Gastroesophageal sphincter (tissue), 4 donors: Measurements from ENCODE around the gene ATP6V0C. TPM values are rescaled to one million over a fixed set of nuclear protein-coding genes. Genes with fewer than 3 reads are reported as not detected.

Experiments used
- ATAC-seq: fragments of 150-250 bp; one replicate; pipeline ENCODE4 v1.9.1; 2016; ENCODE audit warnings: mild to moderate bottlenecking, moderate library complexity
- H3K27ac ChIP-seq, 4 donors: fragments of 200-600 bp; sonication (generic) in 3 of 4; 1 replicate in 3 of 4; 2 replicates in 1 of 4; pipeline ENCODE4 v1.5.1; 2016 to 2019
- H3K27me3 ChIP-seq: fragments of 200-600 bp; sonication (generic); one replicate; pipeline ENCODE4 v1.5.1; 2019
- H3K36me3 ChIP-seq, 2 donors: fragments of 200-600 bp; sonication (generic); one replicate each; pipeline ENCODE4 v1.5.1; 2019; ENCODE audit warnings: control low read depth in 1 of 2
- H3K4me1 ChIP-seq, 3 donors: fragments of 200-600 bp; sonication (generic); 1 replicate in 2 of 3; 2 replicates in 1 of 3; pipeline ENCODE4 v1.5.1; 2016 to 2019; ENCODE audit warnings: control low read depth in 2 of 3
- H3K4me3 ChIP-seq, 2 donors: fragments of 200-600 bp; sonication (generic); one replicate each; pipeline ENCODE4 v1.5.1; 2019; ENCODE audit warnings: mild to moderate bottlenecking in 1 of 2, moderate library complexity in 1 of 2
- H3K9me3 ChIP-seq, 3 donors: fragments of 200-600 bp; sonication (generic); one replicate each; pipeline ENCODE4 v1.5.1; 2017 to 2019; ENCODE audit warnings: control low read depth in 2 of 3
- EP300 ChIP-seq: sonication (generic); formaldehyde crosslinking; IDR thresholded peaks from one replicate; pipeline ENCODE4 v1.6.1; 2017; ENCODE audit warnings: antibody characterized with exemption, mild to moderate bottlenecking
- POLR2A ChIP-seq, 2 donors: fragments of 450-650 bp; IDR thresholded peaks; one replicate each; pipeline ENCODE4 v1.6.1; 2017; ENCODE audit warnings: antibody characterized with exemption in 2 of 2, mild to moderate bottlenecking in 2 of 2, moderate library complexity in 1 of 2
- POLR2AphosphoS5 ChIP-seq: sonication (generic); formaldehyde crosslinking; IDR thresholded peaks from one replicate; pipeline ENCODE4 v1.6.1; 2017; ENCODE audit warnings: antibody characterized with exemption
- WGBS, 2 donors: methylation state at CpG; one replicate each; pipeline ENCODE4 v1.1.5; 2018; ENCODE audit warnings: low coverage in 1 of 2; 5-methylcytosine and 5-hydroxymethylcytosine counted together
- total RNA-seq, 4 donors: library from RNA; depleted of rRNA; stranded (reverse); fragments of >200 nt; gene quantifications; one replicate each; pipeline ENCODE4 v1.1.0, GENCODE V29; 2016
- TF ChIP-seq, protein P1 (sequence below), 4 experiments: fragments of 200-600 bp in 2 of 4; fragments of 450-650 bp in 2 of 4; sonication (generic) in 1 of 4; IDR thresholded peaks; one replicate each; pipeline ENCODE4 v1.5.1; 2017 to 2019; ENCODE audit warnings: antibody characterized with exemption in 4 of 4, mild to moderate bottlenecking in 2 of 4, moderate library complexity in 2 of 4

ATP6V0C gene
- total RNA-seq, 4 donors from 2014 or later: 37.5 to 62.2 (median 50.9) TPM

DNA sequence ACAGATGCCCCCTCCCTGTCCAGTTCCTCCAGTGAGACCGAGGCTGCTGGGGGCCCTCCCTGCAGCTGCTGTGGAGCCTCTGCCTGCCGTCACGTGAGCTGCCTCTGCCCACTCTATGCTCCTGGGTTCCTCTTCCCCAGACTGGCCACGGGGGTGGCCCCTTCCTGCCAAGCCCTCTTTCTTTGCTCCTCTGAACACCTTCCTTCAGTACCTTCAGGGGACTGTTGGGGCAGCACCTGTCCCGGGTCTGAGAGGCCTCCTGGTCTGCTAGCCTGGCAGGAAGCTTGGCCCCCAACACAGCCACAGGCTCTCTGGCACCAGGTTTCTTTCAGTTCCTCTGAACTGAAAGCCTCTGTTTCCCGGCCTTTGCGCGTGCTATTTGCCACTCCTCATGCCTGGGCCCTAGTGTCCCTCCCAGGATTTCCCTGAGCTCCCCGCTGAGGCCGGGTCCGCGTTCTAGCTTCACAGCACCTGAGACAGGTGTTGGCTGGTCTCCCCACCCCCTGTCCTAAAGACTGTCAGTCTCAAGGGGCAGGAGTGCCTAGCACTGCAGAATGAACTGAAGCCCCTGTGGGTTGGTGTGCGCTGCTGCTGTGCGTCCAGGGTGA, 6.6 kb upstream of the ATP6V0C start:
- H3K27me3 ChIP-seq: no peaks in the 10 kb centered on the region
- H3K4me1 ChIP-seq: peaks cover 0 to 24% (median 6%) of the 10 kb centered on the region in 3 donors
- H3K27ac ChIP-seq: peak overlapping the region in 3 of 4 donors; percentile 17 to 49 (median 37)
- peaks cover 0 to 7% of the 10 kb centered on the region in 2 donors for H3K36me3 ChIP-seq
- WGBS, 2 donors: 60 to 71% methylated on average over 1 to 4 of the region's 14 CpGs
- TF ChIP-seq EP300 (no peak), POLR2A (IDR thresholded peaks at IDR 0.05) (no peak), POLR2AphosphoS5 (no peak)
- TF ChIP-seq, protein P1, sequence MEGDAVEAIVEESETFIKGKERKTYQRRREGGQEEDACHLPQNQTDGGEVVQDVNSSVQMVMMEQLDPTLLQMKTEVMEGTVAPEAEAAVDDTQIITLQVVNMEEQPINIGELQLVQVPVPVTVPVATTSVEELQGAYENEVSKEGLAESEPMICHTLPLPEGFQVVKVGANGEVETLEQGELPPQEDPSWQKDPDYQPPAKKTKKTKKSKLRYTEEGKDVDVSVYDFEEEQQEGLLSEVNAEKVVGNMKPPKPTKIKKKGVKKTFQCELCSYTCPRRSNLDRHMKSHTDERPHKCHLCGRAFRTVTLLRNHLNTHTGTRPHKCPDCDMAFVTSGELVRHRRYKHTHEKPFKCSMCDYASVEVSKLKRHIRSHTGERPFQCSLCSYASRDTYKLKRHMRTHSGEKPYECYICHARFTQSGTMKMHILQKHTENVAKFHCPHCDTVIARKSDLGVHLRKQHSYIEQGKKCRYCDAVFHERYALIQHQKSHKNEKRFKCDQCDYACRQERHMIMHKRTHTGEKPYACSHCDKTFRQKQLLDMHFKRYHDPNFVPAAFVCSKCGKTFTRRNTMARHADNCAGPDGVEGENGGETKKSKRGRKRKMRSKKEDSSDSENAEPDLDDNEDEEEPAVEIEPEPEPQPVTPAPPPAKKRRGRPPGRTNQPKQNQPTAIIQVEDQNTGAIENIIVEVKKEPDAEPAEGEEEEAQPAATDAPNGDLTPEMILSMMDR (IDR thresholded peaks at IDR 0.05): no peak
- peak; percentile 26 for ATAC-seq
- no peaks in the 10 kb centered on the region for H3K9me3 ChIP-seq
- no peak overlapping the region for H3K4me3 ChIP-seq

DNA sequence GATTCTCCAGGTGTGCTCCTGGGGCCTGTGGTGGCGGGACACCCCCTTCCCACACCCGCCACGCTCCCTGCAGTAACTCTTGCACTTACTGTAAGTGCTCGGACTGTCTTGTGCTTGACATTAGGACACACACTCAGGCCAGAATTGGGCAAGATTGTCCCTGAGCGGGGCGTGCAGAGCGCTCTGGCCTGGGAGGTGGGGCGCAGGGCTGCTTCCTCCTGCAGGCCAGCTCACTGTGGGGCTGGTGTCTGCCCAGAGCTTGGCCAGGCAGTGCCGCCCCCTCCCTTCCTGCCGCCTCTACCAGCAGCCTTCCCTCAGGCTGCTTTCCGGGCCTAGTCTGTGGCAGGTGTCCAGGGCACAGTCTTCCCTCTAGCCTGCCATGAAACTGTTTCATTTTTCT, 6.1 kb upstream of the ATP6V0C start:
- Histone ChIP-seq H3K4me1 (peaks cover 0 to 24% (median 6%) of the 10 kb centered on the region in 3 donors), H3K27me3 (no peaks in the 10 kb centered on the region), H3K36me3 (peaks cover 0 to 7% of the 10 kb centered on the region in 2 donors), H3K4me3 (no peak overlapping the region), H3K9me3 (no peaks in the 10 kb centered on the region), H3K27ac (peak overlapping the region in 3 of 4 donors; percentile 17 to 49 (median 37))
- peak; percentile 44 for ATAC-seq
- WGBS, 2 donors: 83 to 92% methylated on average over 3 to 7 of the region's 11 CpGs
- no peak for TF ChIP-seq POLR2AphosphoS5
- TF ChIP-seq, protein P1 (IDR thresholded peaks at IDR 0.05): no peak
- no peak for TF ChIP-seq EP300
- TF ChIP-seq POLR2A (IDR thresholded peaks at IDR 0.05): no peak

DNA sequence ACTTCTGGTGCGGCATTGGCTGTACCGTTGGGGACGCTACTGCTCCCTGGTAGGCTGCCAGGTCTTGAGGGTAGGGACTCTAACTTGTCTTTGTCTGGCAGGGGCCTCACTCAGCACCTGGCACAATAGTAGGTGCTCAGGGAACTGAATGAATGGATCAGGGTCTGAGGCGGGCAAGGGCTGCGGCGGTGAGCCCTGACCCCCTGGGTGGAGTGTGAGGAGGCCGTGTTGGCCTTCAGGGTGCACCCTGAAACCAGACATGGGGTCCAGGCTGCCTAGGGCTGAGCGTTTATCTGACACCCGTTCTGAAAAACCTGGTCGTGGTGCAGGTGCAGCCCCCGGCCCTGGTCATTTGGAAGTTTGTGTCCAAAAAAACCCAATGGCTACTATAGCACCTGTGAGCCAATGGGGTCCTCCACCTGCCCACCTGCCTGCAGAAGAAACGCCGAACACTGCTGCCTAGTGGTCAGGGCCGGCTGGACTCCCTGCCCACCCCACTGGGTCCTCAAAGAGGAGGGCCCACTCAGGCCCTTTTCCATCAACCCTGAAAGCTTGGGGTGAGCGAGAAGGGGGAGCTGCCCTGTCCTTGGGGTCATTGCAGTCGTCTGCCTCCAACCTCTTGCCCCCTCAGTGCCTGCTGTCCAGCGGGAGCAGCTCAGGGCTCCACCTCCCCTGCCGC, 4.9 kb upstream of the ATP6V0C start:
- no peaks in the 10 kb centered on the region for H3K27me3 ChIP-seq
- H3K27ac ChIP-seq: peak overlapping the region in 1 of 4 donors; percentile 24
- WGBS, 2 donors: 82% methylated on average over 3 of the region's 18 CpGs; no CpG with 5 or more reads in 1 of the 2 donors
- no peak for ATAC-seq
- no peak overlapping the region for H3K4me3 ChIP-seq
- H3K4me1 ChIP-seq: peaks cover 0 to 27% (median 12%) of the 10 kb centered on the region in 3 donors
- no peaks in the 10 kb centered on the region for H3K9me3 ChIP-seq
- peaks cover 0 to 7% of the 10 kb centered on the region in 2 donors for H3K36me3 ChIP-seq
- no peak for TF ChIP-seq EP300

DNA sequence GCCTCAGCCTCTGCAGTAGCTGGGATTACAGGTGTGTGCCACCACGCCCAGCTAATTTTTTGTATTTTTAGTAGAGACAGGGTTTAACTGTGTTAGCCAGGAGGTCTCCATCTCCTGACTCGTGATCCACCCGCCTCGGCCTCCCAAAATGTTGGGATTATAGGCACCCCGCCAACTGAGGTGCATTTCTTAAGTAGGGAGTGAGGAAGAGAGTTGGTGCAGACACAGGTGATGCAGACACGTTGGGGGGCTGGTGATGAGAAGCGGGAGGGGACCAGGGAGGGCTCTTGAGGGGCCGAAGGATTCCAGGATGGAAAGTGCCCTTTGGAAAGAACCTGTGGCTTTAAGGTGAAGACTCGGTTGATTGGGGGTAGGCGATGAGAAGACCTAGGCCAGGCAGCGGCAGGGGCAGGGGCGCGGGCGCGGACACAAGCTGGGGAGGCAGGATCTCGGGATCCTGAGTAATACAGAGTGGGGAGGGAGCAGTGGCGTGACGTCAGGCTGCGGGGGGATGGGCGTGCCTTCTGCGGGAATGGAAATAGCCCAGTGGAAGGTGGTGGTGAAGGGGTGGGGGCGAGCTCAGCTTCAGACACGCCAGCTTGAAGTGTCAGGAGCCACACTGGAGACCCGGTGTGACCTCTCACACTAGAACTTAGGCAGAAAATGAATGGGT, 2.5 kb upstream of the ATP6V0C start:
- peak overlapping the region in 3 of 4 donors; percentile 7 to 98 (median 35) for H3K27ac ChIP-seq

DNA sequence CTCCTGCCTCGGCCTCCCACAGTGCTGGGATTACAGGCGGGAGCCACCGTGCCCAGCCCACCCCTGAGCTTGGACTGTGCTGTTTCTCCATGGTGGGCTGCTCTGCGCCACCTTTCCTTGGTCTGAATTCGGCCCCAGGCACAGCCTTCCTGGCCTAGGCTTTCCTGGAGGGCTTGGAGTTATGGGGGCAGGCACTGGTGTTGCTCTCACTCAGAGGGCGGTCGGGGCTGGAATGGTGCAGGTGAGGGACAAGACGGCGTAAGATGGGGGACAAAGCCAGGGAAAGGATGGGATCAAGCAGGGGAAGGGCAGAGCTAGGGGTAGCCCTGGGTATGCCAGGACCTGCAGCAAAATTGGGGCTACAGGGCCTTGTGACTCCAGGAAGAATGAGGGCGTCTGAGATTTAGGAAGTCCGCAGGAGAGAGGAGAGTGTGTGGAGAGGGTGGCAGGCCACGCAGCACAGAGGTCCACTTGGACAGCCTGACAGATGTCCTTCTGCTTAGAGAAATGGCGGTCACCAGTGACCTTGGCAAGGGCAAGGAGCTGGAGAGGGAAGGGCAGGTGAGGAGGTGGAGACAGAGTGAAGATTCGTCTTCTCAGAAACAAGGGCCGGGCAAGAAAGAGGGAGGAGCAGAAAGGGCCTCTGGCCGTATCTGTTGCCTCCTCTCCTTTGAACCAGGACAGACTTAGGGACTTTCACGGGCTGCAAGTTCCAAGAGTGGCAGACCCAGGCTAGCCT, 1.6 kb upstream of the ATP6V0C start:
- WGBS, 2 donors: 90 to 93% methylated on average over 3 to 7 of the region's 17 CpGs
- H3K4me1 ChIP-seq: peaks cover 0 to 51% (median 36%) of the 10 kb centered on the region in 3 donors
- peaks cover 0 to 2% of the 10 kb centered on the region in 2 donors for H3K36me3 ChIP-seq
- H3K27ac ChIP-seq: peak overlapping the region in 3 of 4 donors; percentile 96 to 98 (median 97)
- no peak for ATAC-seq
- TF ChIP-seq POLR2AphosphoS5: no peak
- TF ChIP-seq EP300: no peak
- TF ChIP-seq, protein P1 (IDR thresholded peaks at IDR 0.05): no peak
- TF ChIP-seq POLR2A (IDR thresholded peaks at IDR 0.05): no peak
- no peaks in the 10 kb centered on the region for H3K9me3 ChIP-seq
- H3K27me3 ChIP-seq: no peaks in the 10 kb centered on the region
- H3K4me3 ChIP-seq: no peak overlapping the region

More for the DNA sequence above, 2.5 kb upstream of the ATP6V0C start:
- TF ChIP-seq POLR2AphosphoS5: peak; percentile 22
- no peak for TF ChIP-seq EP300
- ATAC-seq: peak; percentile 48
- Histone ChIP-seq H3K9me3 (no peaks in the 10 kb centered on the region), H3K4me1 (peaks cover 0 to 42% (median 27%) of the 10 kb centered on the region in 3 donors), H3K27me3 (no peaks in the 10 kb centered on the region), H3K4me3 (peak overlapping the region in 1 of 2 donors; percentile 26), H3K36me3 (peaks cover 0 to 7% of the 10 kb centered on the region in 2 donors)
- 17 to 33% methylated on average over 15 to 20 of the region's 24 CpGs for WGBS, 2 donors
